NB4 (cell line): ENCODE results near the gene GTF2A2.
"Not testable (repeated sequence)": the region's sequence is repeated elsewhere in the genome, so short reads cannot be mapped to it uniquely, and the experiment has no call there.

ENCODE experiments used
- MYC ChIP-seq: IDR thresholded peaks from 2 replicates; pipeline ENCODE4 v1.6.1; 2011; ENCODE audit warnings: low read depth, low read length
- POLR2A ChIP-seq: IDR thresholded peaks from 2 replicates; pipeline ENCODE4 v1.6.1; 2011; ENCODE audit warnings: mild to moderate bottlenecking; ENCODE audit not compliant: insufficient read length; ENCODE audit errors: extremely low read depth
- TF ChIP-seq, protein P1 (sequence below): IDR thresholded peaks from one replicate; pipeline ENCODE4 v1.5.1; 2012; ENCODE audit warnings: low read depth, low read length
- TF ChIP-seq, protein P2 (sequence below): IDR thresholded peaks from 2 replicates; pipeline ENCODE4 v1.6.1; 2011; ENCODE audit warnings: low read depth, low read length

GRCh38 chr15:59698065-59698464, 40.8 kb upstream of the GTF2A2 start:
- TF ChIP-seq, protein P1, sequence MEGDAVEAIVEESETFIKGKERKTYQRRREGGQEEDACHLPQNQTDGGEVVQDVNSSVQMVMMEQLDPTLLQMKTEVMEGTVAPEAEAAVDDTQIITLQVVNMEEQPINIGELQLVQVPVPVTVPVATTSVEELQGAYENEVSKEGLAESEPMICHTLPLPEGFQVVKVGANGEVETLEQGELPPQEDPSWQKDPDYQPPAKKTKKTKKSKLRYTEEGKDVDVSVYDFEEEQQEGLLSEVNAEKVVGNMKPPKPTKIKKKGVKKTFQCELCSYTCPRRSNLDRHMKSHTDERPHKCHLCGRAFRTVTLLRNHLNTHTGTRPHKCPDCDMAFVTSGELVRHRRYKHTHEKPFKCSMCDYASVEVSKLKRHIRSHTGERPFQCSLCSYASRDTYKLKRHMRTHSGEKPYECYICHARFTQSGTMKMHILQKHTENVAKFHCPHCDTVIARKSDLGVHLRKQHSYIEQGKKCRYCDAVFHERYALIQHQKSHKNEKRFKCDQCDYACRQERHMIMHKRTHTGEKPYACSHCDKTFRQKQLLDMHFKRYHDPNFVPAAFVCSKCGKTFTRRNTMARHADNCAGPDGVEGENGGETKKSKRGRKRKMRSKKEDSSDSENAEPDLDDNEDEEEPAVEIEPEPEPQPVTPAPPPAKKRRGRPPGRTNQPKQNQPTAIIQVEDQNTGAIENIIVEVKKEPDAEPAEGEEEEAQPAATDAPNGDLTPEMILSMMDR = not testable (repeated sequence)
- TF ChIP-seq POLR2A, MYC: not testable (repeated sequence)
- TF ChIP-seq, protein P2, sequence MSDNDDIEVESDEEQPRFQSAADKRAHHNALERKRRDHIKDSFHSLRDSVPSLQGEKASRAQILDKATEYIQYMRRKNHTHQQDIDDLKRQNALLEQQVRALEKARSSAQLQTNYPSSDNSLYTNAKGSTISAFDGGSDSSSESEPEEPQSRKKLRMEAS = not testable (repeated sequence)
